Measurements from ENCODE around the gene FHOD3.

- TF ChIP-seq, protein P1, sequence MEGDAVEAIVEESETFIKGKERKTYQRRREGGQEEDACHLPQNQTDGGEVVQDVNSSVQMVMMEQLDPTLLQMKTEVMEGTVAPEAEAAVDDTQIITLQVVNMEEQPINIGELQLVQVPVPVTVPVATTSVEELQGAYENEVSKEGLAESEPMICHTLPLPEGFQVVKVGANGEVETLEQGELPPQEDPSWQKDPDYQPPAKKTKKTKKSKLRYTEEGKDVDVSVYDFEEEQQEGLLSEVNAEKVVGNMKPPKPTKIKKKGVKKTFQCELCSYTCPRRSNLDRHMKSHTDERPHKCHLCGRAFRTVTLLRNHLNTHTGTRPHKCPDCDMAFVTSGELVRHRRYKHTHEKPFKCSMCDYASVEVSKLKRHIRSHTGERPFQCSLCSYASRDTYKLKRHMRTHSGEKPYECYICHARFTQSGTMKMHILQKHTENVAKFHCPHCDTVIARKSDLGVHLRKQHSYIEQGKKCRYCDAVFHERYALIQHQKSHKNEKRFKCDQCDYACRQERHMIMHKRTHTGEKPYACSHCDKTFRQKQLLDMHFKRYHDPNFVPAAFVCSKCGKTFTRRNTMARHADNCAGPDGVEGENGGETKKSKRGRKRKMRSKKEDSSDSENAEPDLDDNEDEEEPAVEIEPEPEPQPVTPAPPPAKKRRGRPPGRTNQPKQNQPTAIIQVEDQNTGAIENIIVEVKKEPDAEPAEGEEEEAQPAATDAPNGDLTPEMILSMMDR (conservative IDR thresholded peaks at IDR 0.05; ENCODE audit: low read length): no peak
- no peak for TF ChIP-seq EZH2phosphoT487 (IDR thresholded peaks at IDR 0.05; ENCODE audit: borderline replicate concordance)
Observed at GRCh38 chr18:36758623-36759022, 461.1 kb downstream of the FHOD3 start.
